SU-DHL-6 (cell line): ENCODE data around the gene SPTLC3.

Source experiments
- H2AFZ ChIP-seq: fragments of 200-600 bp; sonication (generic); 2 replicates; pipeline ENCODE4 v1.6.1; 2014; ENCODE audit warnings: low read depth, mild to moderate bottlenecking, moderate library complexity, mixed read lengths, antibody characterized with exemption, low read length; ENCODE audit not compliant: severe bottlenecking
- H3F3A ChIP-seq: fragments of 200-600 bp; shearing (Covaris generic); 2 replicates; pipeline ENCODE4 v1.6.0; 2016; ENCODE audit warnings: antibody characterized with exemption, mild to moderate bottlenecking; ENCODE audit not compliant: insufficient read depth
- H3K27ac ChIP-seq: fragments of 200-600 bp; sonication (generic); 2 replicates; pipeline ENCODE4 v1.5.1; 2016; ENCODE audit warnings: low read depth, mild to moderate bottlenecking, low read length, moderate library complexity, mixed read lengths
- H3K27me3 ChIP-seq: fragments of 200-600 bp; sonication (generic), shearing (Covaris generic); 2 replicates; pipeline ENCODE4 v1.6.0; 2014; ENCODE audit warnings: mild to moderate bottlenecking, low read length
- H3K36me3 ChIP-seq: fragments of 200-600 bp; sonication (generic); 2 replicates; pipeline ENCODE4 v1.6.1; 2014; ENCODE audit warnings: mild to moderate bottlenecking, low read length, mixed read lengths
- H3K4me2 ChIP-seq: fragments of 300-600, 200-600 bp; shearing (Covaris generic), sonication (generic); 2 replicates; pipeline ENCODE4 v1.6.0; 2014; ENCODE audit warnings: low read length, low read depth, mild to moderate bottlenecking; ENCODE audit not compliant: poor library complexity, severe bottlenecking
- H3K4me3 ChIP-seq: fragments of 200-600 bp; sonication (generic); 2 replicates; pipeline ENCODE4 v1.5.1; 2014; ENCODE audit warnings: antibody characterized with exemption, low read length, mild to moderate bottlenecking, mixed read lengths; ENCODE audit not compliant: insufficient read depth, poor library complexity, severe bottlenecking
- H3K79me2 ChIP-seq: fragments of 200-600 bp; sonication (generic); 2 replicates; pipeline ENCODE4 v1.6.1; 2014; ENCODE audit warnings: mild to moderate bottlenecking, low read length, moderate library complexity; ENCODE audit not compliant: insufficient read depth
- H3K9ac ChIP-seq: fragments of 200-600 bp; sonication (generic); 2 replicates; pipeline ENCODE4 v1.7.0; 2014; ENCODE audit warnings: mild to moderate bottlenecking, low read length
- H3K9me2 ChIP-seq: fragments of 200-600 bp; sonication (generic); replicated peaks from 2 replicates; pipeline ENCODE4 v1.6.1; 2014; ENCODE audit warnings: low read length; ENCODE audit not compliant: insufficient read depth
- H3K9me3 ChIP-seq: fragments of 200-600 bp; sonication (generic); 2 replicates; pipeline ENCODE4 v1.6.1; 2014; ENCODE audit warnings: low read length, mixed read lengths; ENCODE audit not compliant: insufficient read depth
- H4K20me1 ChIP-seq: fragments of 200-600 bp; sonication (generic); 2 replicates; pipeline ENCODE4 v1.6.1; 2014; ENCODE audit warnings: low read depth, mild to moderate bottlenecking, antibody characterized with exemption, low read length, moderate library complexity, mixed read lengths
- EZH2phosphoT487 ChIP-seq: fragments of 200-600 bp; sonication (generic), shearing (Covaris generic); conservative IDR thresholded peaks from 2 replicates; pipeline ENCODE4 v1.6.1; 2018; ENCODE audit warnings: mild to moderate bottlenecking, antibody characterized with exemption, low read length, moderate library complexity, mixed read lengths
- TF ChIP-seq, protein P1 (sequence below): fragments of 200-600 bp; sonication (generic); IDR thresholded peaks from one replicate; pipeline ENCODE4 v1.5.1; 2017; ENCODE audit warnings: antibody characterized with exemption, mild to moderate bottlenecking, low read length, moderate library complexity; ENCODE audit not compliant: insufficient read depth, poor library complexity, severe bottlenecking

SPTLC3 gene

GRCh38 chr20:13034115-13034514 is 25.3 kb downstream of the SPTLC3 start:
- Histone ChIP-seq H3K9me3 (no peaks in the 10 kb centered on the region), H4K20me1 (no peaks in the 10 kb centered on the region), H3K4me2 (no peak overlapping the region)

GRCh38 chr20:13034936-13035335 is 26.2 kb downstream of the SPTLC3 start:
- Histone ChIP-seq H2AFZ (no peak overlapping the region), H3K4me2 (no peak overlapping the region), H3F3A (no peaks in the 10 kb centered on the region), H3K36me3 (no peaks in the 10 kb centered on the region), H3K27me3 (no peaks in the 10 kb centered on the region), H3K4me3 (no peak overlapping the region), H3K9me2 (no peaks in the 10 kb centered on the region), H3K27ac (no peak overlapping the region), H3K9me3 (no peaks in the 10 kb centered on the region), H3K79me2 (no peaks in the 10 kb centered on the region), H3K9ac (no peak overlapping the region), H4K20me1 (no peaks in the 10 kb centered on the region)
- no peak for TF ChIP-seq EZH2phosphoT487
- TF ChIP-seq, protein P1, sequence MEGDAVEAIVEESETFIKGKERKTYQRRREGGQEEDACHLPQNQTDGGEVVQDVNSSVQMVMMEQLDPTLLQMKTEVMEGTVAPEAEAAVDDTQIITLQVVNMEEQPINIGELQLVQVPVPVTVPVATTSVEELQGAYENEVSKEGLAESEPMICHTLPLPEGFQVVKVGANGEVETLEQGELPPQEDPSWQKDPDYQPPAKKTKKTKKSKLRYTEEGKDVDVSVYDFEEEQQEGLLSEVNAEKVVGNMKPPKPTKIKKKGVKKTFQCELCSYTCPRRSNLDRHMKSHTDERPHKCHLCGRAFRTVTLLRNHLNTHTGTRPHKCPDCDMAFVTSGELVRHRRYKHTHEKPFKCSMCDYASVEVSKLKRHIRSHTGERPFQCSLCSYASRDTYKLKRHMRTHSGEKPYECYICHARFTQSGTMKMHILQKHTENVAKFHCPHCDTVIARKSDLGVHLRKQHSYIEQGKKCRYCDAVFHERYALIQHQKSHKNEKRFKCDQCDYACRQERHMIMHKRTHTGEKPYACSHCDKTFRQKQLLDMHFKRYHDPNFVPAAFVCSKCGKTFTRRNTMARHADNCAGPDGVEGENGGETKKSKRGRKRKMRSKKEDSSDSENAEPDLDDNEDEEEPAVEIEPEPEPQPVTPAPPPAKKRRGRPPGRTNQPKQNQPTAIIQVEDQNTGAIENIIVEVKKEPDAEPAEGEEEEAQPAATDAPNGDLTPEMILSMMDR: no peak

More at GRCh38 chr20:13034115-13034514, 25.3 kb downstream of the SPTLC3 start:
- Histone ChIP-seq H3K27me3 (no peaks in the 10 kb centered on the region), H3K9ac (no peak overlapping the region), H3F3A (no peaks in the 10 kb centered on the region), H2AFZ (no peak overlapping the region), H3K27ac (no peak overlapping the region), H3K4me3 (no peak overlapping the region), H3K36me3 (no peaks in the 10 kb centered on the region), H3K79me2 (no peaks in the 10 kb centered on the region), H3K9me2 (no peaks in the 10 kb centered on the region)
- TF ChIP-seq, protein P1: no peak
- no peak for TF ChIP-seq EZH2phosphoT487

GRCh38 chr20:13035399-13036152 is 26.8 kb downstream of the SPTLC3 start:
- Histone ChIP-seq H2AFZ (no peak overlapping the region), H3K9me3 (no peaks in the 10 kb centered on the region), H3K79me2 (no peaks in the 10 kb centered on the region), H3K4me3 (no peak overlapping the region), H3K4me2 (no peak overlapping the region), H3F3A (no peaks in the 10 kb centered on the region), H3K27ac (no peak overlapping the region), H4K20me1 (no peaks in the 10 kb centered on the region), H3K27me3 (no peaks in the 10 kb centered on the region), H3K36me3 (no peaks in the 10 kb centered on the region), H3K9ac (no peak overlapping the region), H3K9me2 (no peaks in the 10 kb centered on the region)
- TF ChIP-seq, protein P1: no peak
- TF ChIP-seq EZH2phosphoT487: no peak
